HFFc6 (cell line): ENCODE measurements around the gene TMEM63A. TPM values are rescaled to one million over a fixed set of nuclear protein-coding genes. Genes with fewer than 3 reads are reported as not detected.
A peak's percentile ranks its signal among the peaks of the same experiment; 100 is the strongest.

ENCODE experiments used
- DNase-seq: peaks from one replicate; pipeline ENCODE4 v3.0.0-alpha.2; 2018
- H3K27ac Mint-ChIP-seq: 2 replicates; pipeline ENCODE4 v1.8.0; 2020; ENCODE audit warnings: mild to moderate bottlenecking, mixed read lengths
- H3K27me3 Mint-ChIP-seq: 2 replicates; pipeline ENCODE4 v1.8.0; 2021; ENCODE audit warnings: mild to moderate bottlenecking, moderate library complexity, mixed read lengths; ENCODE audit not compliant: insufficient read depth
- H3K36me3 Mint-ChIP-seq: 2 replicates; pipeline ENCODE4 v1.8.0; 2021; ENCODE audit warnings: low read depth, mixed read lengths
- H3K4me1 Mint-ChIP-seq: 2 replicates; pipeline ENCODE4 v1.8.0; 2020; ENCODE audit warnings: low read depth, mixed read lengths
- H3K4me3 Mint-ChIP-seq: 2 replicates; pipeline ENCODE4 v1.8.0; 2020; ENCODE audit warnings: mild to moderate bottlenecking, moderate library complexity, mixed read lengths
- H3K9me3 Mint-ChIP-seq: 2 replicates; pipeline ENCODE4 v1.8.0; 2020; ENCODE audit warnings: mild to moderate bottlenecking, mixed read lengths
- CTCF ChIP-seq: fragments of 200-600 bp; sonication (generic); IDR thresholded peaks from 2 replicates; pipeline ENCODE4 v1.5.0; 2021; ENCODE audit warnings: antibody characterized with exemption, mild to moderate bottlenecking
- total RNA-seq, 6 experiments: library from RNA; stranded (reverse); fragmentation: NEBNext Ultra II Directional; extraction: Animal tissue kit (Norgen Biotek cat#: 25700); gene quantifications; 2 replicates in 1 of 6; 3 replicates in 5 of 6; pipeline ENCODE4 v1.2.3, GENCODE V29; 2021

The TMEM63A gene
- total RNA-seq, 6 experiments from 2014 or later: 18.9 to 29.1 (median 22.0) TPM

- peaks cover 22% of the 10 kb centered on the region for H3K4me1 Mint-ChIP-seq
- no peak for TF ChIP-seq CTCF
- H3K36me3 Mint-ChIP-seq: peaks cover 9% of the 10 kb centered on the region; the same call in 1 of the 2 replicates
- H3K9me3 Mint-ChIP-seq: no peaks in the 10 kb centered on the region
- no peaks in the 10 kb centered on the region; the same call in 1 of the 2 replicates for H3K27me3 Mint-ChIP-seq
- no peak overlapping the region for H3K4me3 Mint-ChIP-seq
- DNase-seq: no peak
- H3K27ac Mint-ChIP-seq: no peak overlapping the region
Observed at GRCh38 chr1:225860876-225861441, 21.2 kb downstream of the TMEM63A start.

GRCh38 chr1:225860107-225860506 lies 22.1 kb downstream of the TMEM63A start:
- Mint-ChIP-seq H3K4me1 (peaks cover 14% of the 10 kb centered on the region), H3K9me3 (no peaks in the 10 kb centered on the region), H3K36me3 (peaks cover 15% of the 10 kb centered on the region), H3K4me3 (no peak overlapping the region), H3K27ac (no peak overlapping the region), H3K27me3 (no peaks in the 10 kb centered on the region; the same call in 1 of the 2 replicates)
- DNase-seq: no peak
- no peak for TF ChIP-seq CTCF

GRCh38 chr1:225859151-225859550 lies 23.0 kb downstream of the TMEM63A start:
- peaks cover 8% of the 10 kb centered on the region for H3K4me1 Mint-ChIP-seq
- H3K4me3 Mint-ChIP-seq: no peak overlapping the region
- H3K27me3 Mint-ChIP-seq: no peaks in the 10 kb centered on the region; the same call in 1 of the 2 replicates
- no peak overlapping the region for H3K27ac Mint-ChIP-seq
- no peaks in the 10 kb centered on the region for H3K9me3 Mint-ChIP-seq
- no peak for DNase-seq
- H3K36me3 Mint-ChIP-seq: peaks cover 18% of the 10 kb centered on the region
- no peak for TF ChIP-seq CTCF

- Mint-ChIP-seq H3K4me3 (no peak overlapping the region), H3K27ac (no peak overlapping the region), H3K4me1 (peaks cover 5% of the 10 kb centered on the region; the same call in 1 of the 2 replicates), H3K36me3 (peaks cover 27% of the 10 kb centered on the region), H3K9me3 (no peaks in the 10 kb centered on the region), H3K27me3 (no peaks in the 10 kb centered on the region; the same call in 1 of the 2 replicates)
- no peak for DNase-seq
- TF ChIP-seq CTCF: no peak
Observed at GRCh38 chr1:225857256-225857655, 24.9 kb downstream of the TMEM63A start.

GRCh38 chr1:225855503-225856300 lies 26.5 kb downstream of the TMEM63A start:
- Mint-ChIP-seq H3K4me3 (no peak overlapping the region), H3K9me3 (no peaks in the 10 kb centered on the region), H3K27ac (no peak overlapping the region), H3K4me1 (peaks cover 5% of the 10 kb centered on the region; the same call in 1 of the 2 replicates), H3K27me3 (peaks cover 2% of the 10 kb centered on the region; the same call in 1 of the 2 replicates), H3K36me3 (peaks cover 29% of the 10 kb centered on the region)
- peak; percentile 9; the same call in 1 of the 2 replicates for TF ChIP-seq CTCF
- DNase-seq: no peak
